IMR-90 (cell line): Measurements from ENCODE around the gene RABL2A. TPM values are rescaled to one million over a fixed set of nuclear protein-coding genes. Genes with fewer than 3 reads are reported as not detected.
"Not testable (repeated sequence)": the region's sequence is repeated elsewhere in the genome, so short reads cannot be mapped to it uniquely, and the experiment has no call there.

Experiments used
- ATAC-seq: fragments of 200-7000 bp; cut with Tn5 transposase; 2 replicates; pipeline ENCODE4 v1.9.1; 2020; ENCODE audit warnings: low read depth, mild to moderate bottlenecking, moderate library complexity
- BruUV-seq: library from RNA; stranded (reverse); fragments of 400-500 nt; replicated peaks from 2 replicates; lab custom pipeline; 2021; lab: Mats Ljungman, UMichigan
- CTCF ChIA-PET: fragments of 300-600 bp; formaldehyde crosslinking; extraction: SDS; loops from one replicate; lab custom pipeline; 2021; ENCODE audit warnings: antibody characterized with exemption; lab: Yijun Ruan, JAX
- POLR2A ChIA-PET: fragments of 300-600 bp; sonication (Branson Sonifier 250); formaldehyde crosslinking; loops from one replicate; lab custom pipeline; 2022; ENCODE audit warnings: antibody characterized with exemption; ENCODE audit not compliant: unreplicated experiment; lab: Charles Lee
- DNase-seq: peaks from one replicate; pipeline ENCODE4 v3.0.0; 2013
- H2AFZ ChIP-seq: replicated peaks from 2 replicates; pipeline ENCODE3; 2013; ENCODE audit warnings: low read length, mild to moderate bottlenecking; ENCODE audit not compliant: poor library complexity
- H2AK5ac ChIP-seq: 2 replicates; pipeline ENCODE4 v1.6.1; 2013; ENCODE audit warnings: low read depth, low read length, inconsistent platforms
- H2AK9ac ChIP-seq: replicated peaks from 2 replicates; pipeline ENCODE3; 2013; ENCODE audit warnings: mild to moderate bottlenecking, low read depth, low read length, moderate library complexity; ENCODE audit not compliant: poor library complexity
- H2BK120ac ChIP-seq: 2 replicates; pipeline ENCODE4 v1.6.1; 2013; ENCODE audit warnings: low read depth, low read length, inconsistent platforms
- H2BK15ac ChIP-seq: 3 replicates; pipeline ENCODE4 v1.6.1; 2013; ENCODE audit warnings: low read depth, low read length, inconsistent platforms
- H2BK20ac ChIP-seq: 2 replicates; pipeline ENCODE4 v1.6.1; 2013; ENCODE audit warnings: low read depth, mild to moderate bottlenecking, inconsistent platforms, low read length, moderate library complexity
- H2BK5ac ChIP-seq: 2 replicates; pipeline ENCODE4 v1.6.1; 2013; ENCODE audit warnings: mild to moderate bottlenecking, low read depth, low read length, inconsistent platforms; ENCODE audit not compliant: poor library complexity, severe bottlenecking
- H3K14ac ChIP-seq: replicated peaks from 2 replicates; pipeline ENCODE4 v1.6.1; 2013; ENCODE audit warnings: low read depth, low read length, inconsistent platforms
- H3K18ac ChIP-seq: 2 replicates; pipeline ENCODE4 v1.6.1; 2013; ENCODE audit warnings: low read depth, low read length, control low read depth
- H3K23ac ChIP-seq: 2 replicates; pipeline ENCODE4 v1.6.1; 2013; ENCODE audit warnings: low read depth, low read length, inconsistent platforms
- H3K27ac ChIP-seq: 2 replicates; pipeline ENCODE4 v1.5.1; 2013; ENCODE audit warnings: mild to moderate bottlenecking, control low read depth, low read length; ENCODE audit not compliant: insufficient read depth
- H3K27me3 ChIP-seq: 2 replicates; pipeline ENCODE4 v1.6.1; 2013; ENCODE audit warnings: low read length; ENCODE audit not compliant: control insufficient read depth, insufficient read depth
- H3K36me3 ChIP-seq: 2 replicates; pipeline ENCODE4 v1.6.1; 2013; ENCODE audit warnings: low read length, mixed read lengths; ENCODE audit not compliant: control insufficient read depth, insufficient read depth
- H3K4ac ChIP-seq: 2 replicates; pipeline ENCODE4 v1.6.1; 2013; ENCODE audit warnings: low read depth, low read length, inconsistent platforms
- H3K4me1 ChIP-seq: 2 replicates; pipeline ENCODE4 v1.6.1; 2013; ENCODE audit warnings: low read length, mixed read lengths; ENCODE audit not compliant: control insufficient read depth, insufficient read depth
- H3K4me2 ChIP-seq: 2 replicates; pipeline ENCODE4 v1.6.1; 2013; ENCODE audit warnings: low read depth, mild to moderate bottlenecking, control low read depth, low read length, moderate library complexity
- H3K4me3 ChIP-seq: 2 replicates; pipeline ENCODE4 v1.5.1; 2013; ENCODE audit warnings: low read depth, mild to moderate bottlenecking, control low read depth, low read length, moderate library complexity; ENCODE audit not compliant: insufficient read depth
- H3K56ac ChIP-seq: 2 replicates; pipeline ENCODE4 v1.6.1; 2013; ENCODE audit warnings: low read length, inconsistent platforms; ENCODE audit not compliant: insufficient read depth; ENCODE audit errors: extremely low read depth
- H3K79me1 ChIP-seq, 2 experiments: 2 replicates each; pipeline ENCODE4 v1.6.1; 2013; ENCODE audit warnings: low read length in 2 of 2, inconsistent platforms in 1 of 2, low read depth in 1 of 2
- H3K9ac ChIP-seq: 2 replicates; pipeline ENCODE4 v1.6.1; 2013; ENCODE audit warnings: low read depth, low read length, control low read depth
- H3K9me1 ChIP-seq: 2 replicates; pipeline ENCODE4 v1.6.1; 2013; ENCODE audit warnings: low read length, inconsistent platforms; ENCODE audit not compliant: insufficient read depth
- H3K9me3 ChIP-seq: 2 replicates; pipeline ENCODE4 v1.6.1; 2013; ENCODE audit warnings: low read length; ENCODE audit not compliant: control insufficient read depth, insufficient read depth
- H4K20me1 ChIP-seq: 2 replicates; pipeline ENCODE4 v1.6.1; 2013; ENCODE audit warnings: low read length, inconsistent platforms; ENCODE audit not compliant: insufficient read depth
- H4K5ac ChIP-seq: 2 replicates; pipeline ENCODE4 v1.6.1; 2013; ENCODE audit warnings: mild to moderate bottlenecking, low read depth, low read length, control low read depth
- H4K8ac ChIP-seq, 2 experiments: 2 replicates each; pipeline ENCODE4 v1.6.1; 2013; ENCODE audit warnings: low read depth in 2 of 2, low read length in 2 of 2, control low read depth in 1 of 2, inconsistent platforms in 1 of 2
- H4K91ac ChIP-seq: 2 replicates; pipeline ENCODE4 v1.6.1; 2013; ENCODE audit warnings: low read depth, low read length, inconsistent platforms; ENCODE audit not compliant: insufficient read depth
- CEBPB ChIP-seq: IDR thresholded peaks from 2 replicates; pipeline ENCODE4 v1.6.1; 2012; ENCODE audit warnings: low read depth, low read length, improper control_type of control experiment
- MAFK ChIP-seq: IDR thresholded peaks from 2 replicates; pipeline ENCODE4 v1.6.1; 2012; ENCODE audit warnings: low read depth, low read length, improper control_type of control experiment
- MAZ ChIP-seq: IDR thresholded peaks from 2 replicates; pipeline ENCODE4 v1.6.1; 2012; ENCODE audit warnings: low read depth, mild to moderate bottlenecking, low read length, improper control_type of control experiment, moderate library complexity, borderline replicate concordance
- POLR2A ChIP-seq: IDR thresholded peaks from 2 replicates; pipeline ENCODE4 v1.6.1; 2012; ENCODE audit warnings: mild to moderate bottlenecking, low read depth, low read length
- WGBS, 2 experiments: methylation state at CpG; one replicate each; pipeline versions ENCODE4 v1.1.5 to v1.1.7; 2013; ENCODE audit warnings: missing lambda C conversion rate in 2 of 2; ENCODE audit not compliant: insufficient read length in 1 of 2; ENCODE audit errors: extremely low coverage in 2 of 2; 5-methylcytosine and 5-hydroxymethylcytosine counted together
- dilution Hi-C: fragments of 300-500 bp; cut with HindIII; formaldehyde crosslinking; loops from one replicate; pipeline ENCODE4 v1.14.3; 2018; ENCODE audit warnings: low sequenced_read_pairs; ENCODE audit not compliant: unreplicated experiment
- in situ Hi-C: fragments of 300-500 bp; cut with MboI; formaldehyde crosslinking; loops from 3 replicates; pipeline ENCODE4 v1.14.3; 2019; ENCODE audit warnings: low sequenced_read_pairs, inconsistent platforms, mixed read lengths
- intact Hi-C: fragments of 100-400 bp; cut with micrococcal nuclease; formaldehyde crosslinking; loops from 2 replicates; pipeline ENCODE4 v1.10.0; 2022
- polyA plus RNA-seq, 3 experiments: library from polyadenylated mRNA; depleted of rRNA; stranded (reverse); fragments of >200 nt; gene quantifications; 2 replicates each; pipeline ENCODE4 v1.2.3, GENCODE V29; 2012; ENCODE audit warnings: low replicate concordance in 1 of 3
- total RNA-seq: library from RNA; depleted of rRNA; stranded (reverse); fragments of >200 nt; gene quantifications from 2 replicates; pipeline ENCODE4 v1.2.3, GENCODE V29; 2012

RABL2A gene
- total and polyA plus RNA-seq, 2 of the 4 experiments (the other 2 are of a cell fraction), result 3.9 to 11.0 TPM

- no peak for TF ChIP-seq MAFK
Observed at GRCh38 chr2:113602869-113603466, 24.1 kb upstream of the RABL2A start (continued).

- Histone ChIP-seq H3K14ac (peak overlapping the region; percentile 95), H3K23ac (peak overlapping the region; percentile 96), H3K9ac (peak overlapping the region; percentile 92), H3K56ac (peak overlapping the region; percentile 80), H4K91ac (peak overlapping the region; percentile 84; the same call in 1 of the 2 replicates), H2BK5ac (peak overlapping the region; percentile 99), H3K18ac (peak overlapping the region; percentile 93), H4K8ac (peak overlapping the region; percentile 66 to 98), H3K27ac (peak overlapping the region; percentile 92), H3K4me3 (peak overlapping the region; percentile 81), H4K5ac (peak overlapping the region; percentile 97), H2BK15ac (peak overlapping the region; percentile 11; the same call in 1 of the 3 replicates), H2AFZ (peak overlapping the region; percentile 87), H2AK5ac (peak overlapping the region; percentile 91), H3K4me2 (peak overlapping the region; percentile 95), H2BK20ac (peak overlapping the region; percentile 67; the same call in 1 of the 2 replicates), H2BK120ac (peak overlapping the region; percentile 84), H3K4ac (peak overlapping the region; percentile 97)
- dilution Hi-C loops, intact Hi-C loops, H3K36me3 ChIP-seq, H3K79me1 ChIP-seq, H3K4me1 ChIP-seq, H2AK9ac ChIP-seq, H3K9me1 ChIP-seq, BruUV-seq, H3K27me3 ChIP-seq, POLR2A ChIA-PET, H3K9me3 ChIP-seq, in situ Hi-C loops, H4K20me1 ChIP-seq: not testable (repeated sequence)
- CTCF ChIA-PET, result interaction anchor here (0.8 kb wide), 1 partner anchor 155 kb away, joined by 3 read pairs; no protein-coding TSS in a partner anchor
- TF ChIP-seq MAZ, result peak; percentile 98
- TF ChIP-seq POLR2A, result 0 out of 2 replicates have a peak, but pooled peaks have one; percentile 49
- peak; percentile 55; the same call in 1 of the 2 replicates for TF ChIP-seq CEBPB
- peak; percentile 98 for ATAC-seq
- DNase-seq, result peak; percentile 91
- WGBS, 2 experiments, result 26% methylated on average over 48 of the region's 84 CpGs; no CpG with 5 or more reads in 1 of the 2 experiments
Observed at GRCh38 chr2:113603467-113604084, 23.5 kb upstream of the RABL2A start.
